Measurements from ENCODE around the gene GORASP2.

- TF ChIP-seq CTCF (conservative IDR thresholded peaks at IDR 0.05; ENCODE audit: low read depth, low read length) (no peak), EZH2 (IDR thresholded peaks at IDR 0.05; ENCODE audit: borderline replicate concordance, low read depth, low read length, poor library complexity, severe bottlenecking) (no peak)
Measured at GRCh38 chr2:170953941-170954340, 24.9 kb downstream of the GORASP2 start.

All from A673 (cell line).